HepG2 (cell line): Measurements from ENCODE around the gene SNAP29. TPM values are rescaled to one million over a fixed set of nuclear protein-coding genes. Genes with fewer than 3 reads are reported as not detected.

Experiments used
- AKAP8 ChIP-seq: sonication (generic); formaldehyde crosslinking; IDR thresholded peaks from 2 replicates; pipeline ENCODE4 v1.5.1; 2020; ENCODE audit warnings: mild to moderate bottlenecking, missing genetic modification reagents
- ETV6 ChIP-seq: sonication (generic); formaldehyde crosslinking; conservative IDR thresholded peaks from 2 replicates; pipeline ENCODE4 v1.4.0; 2020; ENCODE audit warnings: missing genetic modification reagents
- GPBP1L1 ChIP-seq: sonication (generic); formaldehyde crosslinking; IDR thresholded peaks from 2 replicates; pipeline ENCODE4 v1.5.0; 2020; ENCODE audit warnings: mild to moderate bottlenecking, missing genetic modification reagents
- HINFP ChIP-seq: sonication (generic); formaldehyde crosslinking; IDR thresholded peaks from 2 replicates; pipeline ENCODE4 v1.4.0; 2020; ENCODE audit warnings: low read depth, mild to moderate bottlenecking, missing genetic modification reagents
- HMGXB3 ChIP-seq: sonication (generic); formaldehyde crosslinking; IDR thresholded peaks from 2 replicates; pipeline ENCODE4 v1.4.0; 2020; ENCODE audit warnings: missing genetic modification reagents, borderline replicate concordance
- KAT8 ChIP-seq: IDR thresholded peaks from 2 replicates; pipeline ENCODE4 v1.6.1; 2016; ENCODE audit warnings: missing genetic modification reagents, missing compliant biosample characterization
- MEIS2 ChIP-seq: sonication (generic); formaldehyde crosslinking; IDR thresholded peaks from 2 replicates; pipeline ENCODE4 v1.9.0; 2021; ENCODE audit warnings: mild to moderate bottlenecking, missing genetic modification reagents
- NCOA2 ChIP-seq: sonication (generic); formaldehyde crosslinking; IDR thresholded peaks from 2 replicates; pipeline ENCODE4 v1.8.0; 2022; ENCODE audit warnings: inconsistent platforms
- RXRB ChIP-seq: IDR thresholded peaks from 2 replicates; pipeline ENCODE4 v1.6.1; 2016; ENCODE audit warnings: borderline replicate concordance, missing genetic modification reagents, missing compliant biosample characterization
- ZBTB46 ChIP-seq: sonication (generic); formaldehyde crosslinking; IDR thresholded peaks from 2 replicates; pipeline ENCODE4 v1.4.0; 2020; ENCODE audit warnings: mild to moderate bottlenecking, missing genetic modification reagents, borderline replicate concordance
- ZNF276 ChIP-seq: sonication (generic); formaldehyde crosslinking; IDR thresholded peaks from 2 replicates; pipeline ENCODE4 v1.4.0; 2020; ENCODE audit warnings: mild to moderate bottlenecking, low read depth, missing genetic modification reagents
- ZNF44 ChIP-seq: sonication (generic); formaldehyde crosslinking; IDR thresholded peaks from 2 replicates; pipeline ENCODE4 v1.5.1; 2020; ENCODE audit warnings: mild to moderate bottlenecking, missing genetic modification reagents
- ZNF597 ChIP-seq: sonication (generic); formaldehyde crosslinking; IDR thresholded peaks from 2 replicates; pipeline ENCODE4 v1.5.0; 2020; ENCODE audit warnings: missing genetic modification reagents
- ZNF619 ChIP-seq: sonication (generic); formaldehyde crosslinking; IDR thresholded peaks from 2 replicates; pipeline ENCODE4 v1.4.0; 2020; ENCODE audit warnings: mild to moderate bottlenecking, missing genetic modification reagents
- ZNF816 ChIP-seq: sonication (generic); formaldehyde crosslinking; IDR thresholded peaks from 2 replicates; pipeline ENCODE4 v1.8.0; 2022; ENCODE audit warnings: missing genetic modification reagents, mild to moderate bottlenecking, borderline replicate concordance
- ZSCAN12 ChIP-seq: sonication (generic); formaldehyde crosslinking; IDR thresholded peaks from 2 replicates; pipeline ENCODE4 v1.9.0; 2021; ENCODE audit warnings: mild to moderate bottlenecking, missing genetic modification reagents
- polyA plus RNA-seq, 8 experiments: library from polyadenylated mRNA; depleted of rRNA in 3 of 8; stranded (reverse) in 7 of 8; unstranded in 1 of 8; fragments of >200 nt; fragmentation: Illumina TruSeq in 4 of 8; extraction: Trizol in 4 of 8; gene quantifications; 2 replicates each; pipeline versions ENCODE4 v1.2.1 to v1.2.3, GENCODE V29; 2011 to 2016; ENCODE audit warnings: low read depth in 4 of 8, missing spikeins in 1 of 8, mixed read lengths in 1 of 8; ENCODE audit not compliant: insufficient read depth in 1 of 8
- total RNA-seq, 5 experiments: library from RNA; depleted of rRNA; stranded (reverse); fragments of >200 nt; fragmentation: Illumina TruSeq; extraction: Trizol; gene quantifications; 2 replicates each; pipeline ENCODE4 v1.2.3, GENCODE V29; 2016; ENCODE audit warnings: low read depth in 1 of 5

Gene SNAP29
- total and polyA plus RNA-seq, 2 of the 13 experiments (the other 11 are each of a cell fraction or from before 2014, with no cell fraction given) = 12.3 to 30.7 TPM

GRCh38 chr22:20858615-20859416 lies at the start of gene SNAP29, which contains the start of gene PI4KA (continued):
- no peak; the same call in 1 of the 2 replicates for TF ChIP-seq HINFP (CRISPR knock-in tag)
- TF ChIP-seq ZNF276 (CRISPR knock-in tag) = no peak
- TF ChIP-seq ZSCAN12 = peak; percentile 32; the same call in 1 of the 2 replicates
- TF ChIP-seq AKAP8 (CRISPR knock-in tag) = no peak
- TF ChIP-seq ZNF619 = no peak
- TF ChIP-seq ZNF44 = no peak
- TF ChIP-seq ETV6 = peak; percentile 50; the same call in 1 of the 2 replicates
- TF ChIP-seq ZNF597 (CRISPR knock-in tag) = no peak; the same call in 1 of the 2 replicates
- TF ChIP-seq HMGXB3 (CRISPR knock-in tag) = no peak
- peak; percentile 68 for TF ChIP-seq KAT8 (CRISPR knock-in tag)
- no peak for TF ChIP-seq ZNF816
- peak; percentile 38; the same call in 1 of the 2 replicates for TF ChIP-seq NCOA2 (CRISPR knock-in tag)
- TF ChIP-seq MEIS2 (CRISPR knock-in tag) = no peak
- no peak for TF ChIP-seq ZBTB46
- no peak for TF ChIP-seq RXRB (CRISPR knock-in tag)
- TF ChIP-seq GPBP1L1 = no peak
